ENCODE results near the gene GHR.

The GHR gene
- total RNA-seq = 0 to 0.04 reads per million in 2 donors

- DNase-seq = no peak
Observed at GRCh38 chr5:42423285-42424165, at the start of gene GHR. TSS of gene GHR (plus strand) at chr5:42423439. CDS start at chr5:42565875, 142,436 bp downstream.

GRCh38 chr5:42374679-42375273, 48.5 kb upstream of the GHR start:
- DNase-seq = no peak

GRCh38 chr5:42377496-42377895, 45.7 kb upstream of the GHR start:
- DNase-seq = no peak

GRCh38 chr5:42381973-42382372, 41.3 kb upstream of the GHR start:
- no peak for DNase-seq

- DNase-seq = no peak
Observed at GRCh38 chr5:42387563-42387962, 35.7 kb upstream of the GHR start.

GRCh38 chr5:42390115-42390514, 33.1 kb upstream of the GHR start:
- no peak for DNase-seq

- DNase-seq = no peak
Observed at GRCh38 chr5:42392917-42393316, 30.3 kb upstream of the GHR start.

GRCh38 chr5:42396111-42396510, 27.1 kb upstream of the GHR start:
- DNase-seq = no peak

GRCh38 chr5:42397267-42397666, 26.0 kb upstream of the GHR start:
- no peak for DNase-seq

- DNase-seq = no peak
Observed at GRCh38 chr5:42399702-42400101, 23.5 kb upstream of the GHR start.

GRCh38 chr5:42400474-42400873, 22.8 kb upstream of the GHR start:
- DNase-seq = no peak

GRCh38 chr5:42403236-42403635, 20.0 kb upstream of the GHR start:
- DNase-seq = no peak

- no peak for DNase-seq
Observed at GRCh38 chr5:42404366-42404765, 18.9 kb upstream of the GHR start.

GRCh38 chr5:42419294-42419693, 3.9 kb upstream of the GHR start:
- DNase-seq = no peak

GRCh38 chr5:42422656-42423280, 471 bp upstream of the GHR start:
- no peak for DNase-seq

GRCh38 chr5:42426016-42426415, 2.8 kb downstream of the GHR start:
- no peak for DNase-seq

- DNase-seq = no peak
Observed at GRCh38 chr5:42429694-42430093, 6.5 kb downstream of the GHR start.

GRCh38 chr5:42434047-42434724, 10.9 kb downstream of the GHR start:
- no peak for DNase-seq

- DNase-seq = no peak
Observed at GRCh38 chr5:42436051-42436450, 12.8 kb downstream of the GHR start.

GRCh38 chr5:42454216-42454995, 31.2 kb downstream of the GHR start:
- no peak for DNase-seq

- DNase-seq = no peak
Observed at GRCh38 chr5:42461033-42461432, 37.8 kb downstream of the GHR start.

GRCh38 chr5:42461507-42461906, 38.3 kb downstream of the GHR start:
- no peak for DNase-seq

Data from activated gamma-delta T cell (primary cell).